HepG2 (cell line): ENCODE results near the gene MAPK8IP3. TPM values are rescaled to one million over a fixed set of nuclear protein-coding genes. Genes with fewer than 3 reads are reported as not detected.
A peak's percentile ranks its signal among the peaks of the same experiment; 100 is the strongest.

Experiments
- ARID5B ChIP-seq: IDR thresholded peaks from 2 replicates; pipeline ENCODE4 v1.4.0; 2020; ENCODE audit warnings: mild to moderate bottlenecking, missing genetic modification reagents
- CEBPG ChIP-seq: IDR thresholded peaks from 2 replicates; pipeline ENCODE4 v1.6.1; 2016
- ERF ChIP-seq: IDR thresholded peaks from 2 replicates; pipeline ENCODE4 v1.6.1; 2018; ENCODE audit warnings: missing biosample characterization, missing genetic modification reagents
- FOSL2 ChIP-seq: sonication (generic); formaldehyde crosslinking; IDR thresholded peaks from 2 replicates; pipeline ENCODE4 v1.4.0; 2020; ENCODE audit warnings: missing genetic modification reagents
- GABPB1 ChIP-seq: IDR thresholded peaks from 2 replicates; pipeline ENCODE4 v1.6.1; 2016; ENCODE audit warnings: mild to moderate bottlenecking, missing genetic modification reagents, moderate library complexity, missing compliant biosample characterization
- KAT7 ChIP-seq: IDR thresholded peaks from 2 replicates; pipeline ENCODE4 v1.6.1; 2018; ENCODE audit warnings: borderline replicate concordance, missing compliant biosample characterization
- MED1 ChIP-seq: sonication (generic); formaldehyde crosslinking; IDR thresholded peaks from 2 replicates; pipeline ENCODE4 v1.4.0; 2020; ENCODE audit warnings: missing genetic modification reagents
- MIER3 ChIP-seq: IDR thresholded peaks from 2 replicates; pipeline ENCODE4 v1.6.1; 2016; ENCODE audit warnings: missing compliant biosample characterization, borderline replicate concordance
- ZMYM4 ChIP-seq: sonication (generic); formaldehyde crosslinking; IDR thresholded peaks from 2 replicates; pipeline ENCODE4 v1.8.1; 2023; ENCODE audit warnings: mild to moderate bottlenecking, missing genetic modification reagents
- ZNF12 ChIP-seq: sonication (generic); formaldehyde crosslinking; IDR thresholded peaks from 2 replicates; pipeline ENCODE4 v1.5.0; 2020; ENCODE audit warnings: missing genetic modification reagents
- ZNF335 ChIP-seq: sonication (generic); formaldehyde crosslinking; IDR thresholded peaks from 2 replicates; pipeline ENCODE4 v1.4.0; 2020; ENCODE audit warnings: missing genetic modification reagents
- ZNF614 ChIP-seq: IDR thresholded peaks from 2 replicates; pipeline ENCODE4 v1.6.1; 2018; ENCODE audit warnings: missing biosample characterization, missing genetic modification reagents, inconsistent platforms, borderline replicate concordance
- polyA plus RNA-seq, 8 experiments: library from polyadenylated mRNA; depleted of rRNA in 3 of 8; stranded (reverse) in 7 of 8; unstranded in 1 of 8; fragments of >200 nt; fragmentation: Illumina TruSeq in 4 of 8; extraction: Trizol in 4 of 8; gene quantifications; 2 replicates each; pipeline versions ENCODE4 v1.2.1 to v1.2.3, GENCODE V29; 2011 to 2016; ENCODE audit warnings: low read depth in 4 of 8, missing spikeins in 1 of 8, mixed read lengths in 1 of 8; ENCODE audit not compliant: insufficient read depth in 1 of 8
- total RNA-seq, 5 experiments: library from RNA; depleted of rRNA; stranded (reverse); fragments of >200 nt; fragmentation: Illumina TruSeq; extraction: Trizol; gene quantifications; 2 replicates each; pipeline ENCODE4 v1.2.3, GENCODE V29; 2016; ENCODE audit warnings: low read depth in 1 of 5
- TF ChIP-seq, protein P1 (sequence below): sonication (generic); formaldehyde crosslinking; conservative IDR thresholded peaks from 2 replicates; pipeline ENCODE4 v1.4.0; 2020; ENCODE audit warnings: mild to moderate bottlenecking, missing genetic modification reagents, moderate library complexity
- TF ChIP-seq, protein P2 (sequence below): sonication (generic); formaldehyde crosslinking; IDR thresholded peaks from 2 replicates; pipeline ENCODE4 v1.5.0; 2020; ENCODE audit warnings: mild to moderate bottlenecking, missing genetic modification reagents, borderline replicate concordance
- TF ChIP-seq, protein P3 (sequence below): sonication (generic); formaldehyde crosslinking; IDR thresholded peaks from 2 replicates; pipeline ENCODE4 v1.4.0; 2020; ENCODE audit warnings: mild to moderate bottlenecking, missing genetic modification reagents

MAPK8IP3 gene
- total and polyA plus RNA-seq, 2 of the 13 experiments (the other 11 are each of a cell fraction or from before 2014, with no cell fraction given): 25.1 to 41.7 TPM

- TF ChIP-seq, protein P1, sequence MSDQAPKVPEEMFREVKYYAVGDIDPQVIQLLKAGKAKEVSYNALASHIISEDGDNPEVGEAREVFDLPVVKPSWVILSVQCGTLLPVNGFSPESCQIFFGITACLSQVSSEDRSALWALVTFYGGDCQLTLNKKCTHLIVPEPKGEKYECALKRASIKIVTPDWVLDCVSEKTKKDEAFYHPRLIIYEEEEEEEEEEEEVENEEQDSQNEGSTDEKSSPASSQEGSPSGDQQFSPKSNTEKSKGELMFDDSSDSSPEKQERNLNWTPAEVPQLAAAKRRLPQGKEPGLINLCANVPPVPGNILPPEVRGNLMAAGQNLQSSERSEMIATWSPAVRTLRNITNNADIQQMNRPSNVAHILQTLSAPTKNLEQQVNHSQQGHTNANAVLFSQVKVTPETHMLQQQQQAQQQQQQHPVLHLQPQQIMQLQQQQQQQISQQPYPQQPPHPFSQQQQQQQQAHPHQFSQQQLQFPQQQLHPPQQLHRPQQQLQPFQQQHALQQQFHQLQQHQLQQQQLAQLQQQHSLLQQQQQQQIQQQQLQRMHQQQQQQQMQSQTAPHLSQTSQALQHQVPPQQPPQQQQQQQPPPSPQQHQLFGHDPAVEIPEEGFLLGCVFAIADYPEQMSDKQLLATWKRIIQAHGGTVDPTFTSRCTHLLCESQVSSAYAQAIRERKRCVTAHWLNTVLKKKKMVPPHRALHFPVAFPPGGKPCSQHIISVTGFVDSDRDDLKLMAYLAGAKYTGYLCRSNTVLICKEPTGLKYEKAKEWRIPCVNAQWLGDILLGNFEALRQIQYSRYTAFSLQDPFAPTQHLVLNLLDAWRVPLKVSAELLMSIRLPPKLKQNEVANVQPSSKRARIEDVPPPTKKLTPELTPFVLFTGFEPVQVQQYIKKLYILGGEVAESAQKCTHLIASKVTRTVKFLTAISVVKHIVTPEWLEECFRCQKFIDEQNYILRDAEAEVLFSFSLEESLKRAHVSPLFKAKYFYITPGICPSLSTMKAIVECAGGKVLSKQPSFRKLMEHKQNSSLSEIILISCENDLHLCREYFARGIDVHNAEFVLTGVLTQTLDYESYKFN (CRISPR knock-in tag): peak; percentile 62; the same call in 1 of the 2 replicates
- TF ChIP-seq, protein P2, sequence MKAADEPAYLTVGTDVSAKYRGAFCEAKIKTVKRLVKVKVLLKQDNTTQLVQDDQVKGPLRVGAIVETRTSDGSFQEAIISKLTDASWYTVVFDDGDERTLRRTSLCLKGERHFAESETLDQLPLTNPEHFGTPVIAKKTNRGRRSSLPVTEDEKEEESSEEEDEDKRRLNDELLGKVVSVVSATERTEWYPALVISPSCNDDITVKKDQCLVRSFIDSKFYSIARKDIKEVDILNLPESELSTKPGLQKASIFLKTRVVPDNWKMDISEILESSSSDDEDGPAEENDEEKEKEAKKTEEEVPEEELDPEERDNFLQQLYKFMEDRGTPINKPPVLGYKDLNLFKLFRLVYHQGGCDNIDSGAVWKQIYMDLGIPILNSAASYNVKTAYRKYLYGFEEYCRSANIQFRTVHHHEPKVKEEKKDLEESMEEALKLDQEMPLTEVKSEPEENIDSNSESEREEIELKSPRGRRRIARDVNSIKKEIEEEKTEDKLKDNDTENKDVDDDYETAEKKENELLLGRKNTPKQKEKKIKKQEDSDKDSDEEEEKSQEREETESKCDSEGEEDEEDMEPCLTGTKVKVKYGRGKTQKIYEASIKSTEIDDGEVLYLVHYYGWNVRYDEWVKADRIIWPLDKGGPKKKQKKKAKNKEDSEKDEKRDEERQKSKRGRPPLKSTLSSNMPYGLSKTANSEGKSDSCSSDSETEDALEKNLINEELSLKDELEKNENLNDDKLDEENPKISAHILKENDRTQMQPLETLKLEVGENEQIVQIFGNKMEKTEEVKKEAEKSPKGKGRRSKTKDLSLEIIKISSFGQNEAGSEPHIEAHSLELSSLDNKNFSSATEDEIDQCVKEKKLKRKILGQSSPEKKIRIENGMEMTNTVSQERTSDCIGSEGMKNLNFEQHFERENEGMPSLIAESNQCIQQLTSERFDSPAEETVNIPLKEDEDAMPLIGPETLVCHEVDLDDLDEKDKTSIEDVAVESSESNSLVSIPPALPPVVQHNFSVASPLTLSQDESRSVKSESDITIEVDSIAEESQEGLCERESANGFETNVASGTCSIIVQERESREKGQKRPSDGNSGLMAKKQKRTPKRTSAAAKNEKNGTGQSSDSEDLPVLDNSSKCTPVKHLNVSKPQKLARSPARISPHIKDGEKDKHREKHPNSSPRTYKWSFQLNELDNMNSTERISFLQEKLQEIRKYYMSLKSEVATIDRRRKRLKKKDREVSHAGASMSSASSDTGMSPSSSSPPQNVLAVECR: peak; percentile 40; the same call in 1 of the 2 replicates
- TF ChIP-seq ARID5B (CRISPR knock-in tag): peak; percentile 75
- TF ChIP-seq FOSL2 (CRISPR knock-in tag): peak; percentile 74
- TF ChIP-seq ZNF12 (CRISPR knock-in tag): peak; percentile 30; the same call in 1 of the 2 replicates
- peak; percentile 51; the same call in 1 of the 2 replicates for TF ChIP-seq ERF
- peak; percentile 45 for TF ChIP-seq GABPB1 (CRISPR knock-in tag)
- TF ChIP-seq KAT7 (CRISPR knock-in tag): peak; percentile 52; the same call in 1 of the 2 replicates
- peak; percentile 66 for TF ChIP-seq MED1 (CRISPR knock-in tag)
- peak; percentile 49; the same call in 1 of the 2 replicates for TF ChIP-seq MIER3 (CRISPR knock-in tag)
- TF ChIP-seq, protein P3, sequence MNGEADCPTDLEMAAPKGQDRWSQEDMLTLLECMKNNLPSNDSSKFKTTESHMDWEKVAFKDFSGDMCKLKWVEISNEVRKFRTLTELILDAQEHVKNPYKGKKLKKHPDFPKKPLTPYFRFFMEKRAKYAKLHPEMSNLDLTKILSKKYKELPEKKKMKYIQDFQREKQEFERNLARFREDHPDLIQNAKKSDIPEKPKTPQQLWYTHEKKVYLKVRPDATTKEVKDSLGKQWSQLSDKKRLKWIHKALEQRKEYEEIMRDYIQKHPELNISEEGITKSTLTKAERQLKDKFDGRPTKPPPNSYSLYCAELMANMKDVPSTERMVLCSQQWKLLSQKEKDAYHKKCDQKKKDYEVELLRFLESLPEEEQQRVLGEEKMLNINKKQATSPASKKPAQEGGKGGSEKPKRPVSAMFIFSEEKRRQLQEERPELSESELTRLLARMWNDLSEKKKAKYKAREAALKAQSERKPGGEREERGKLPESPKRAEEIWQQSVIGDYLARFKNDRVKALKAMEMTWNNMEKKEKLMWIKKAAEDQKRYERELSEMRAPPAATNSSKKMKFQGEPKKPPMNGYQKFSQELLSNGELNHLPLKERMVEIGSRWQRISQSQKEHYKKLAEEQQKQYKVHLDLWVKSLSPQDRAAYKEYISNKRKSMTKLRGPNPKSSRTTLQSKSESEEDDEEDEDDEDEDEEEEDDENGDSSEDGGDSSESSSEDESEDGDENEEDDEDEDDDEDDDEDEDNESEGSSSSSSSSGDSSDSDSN: 0 out of 2 replicates have a peak, but pooled peaks have one; percentile 17
- peak; percentile 55; the same call in 1 of the 2 replicates for TF ChIP-seq ZNF614 (CRISPR knock-in tag)
- 0 out of 2 replicates have a peak, but pooled peaks have one; percentile 32 for TF ChIP-seq ZNF335
- TF ChIP-seq ZMYM4 (CRISPR knock-in tag): 0 out of 2 replicates have a peak, but pooled peaks have one; percentile 26
- TF ChIP-seq CEBPG (CRISPR knock-in tag): peak; percentile 90
These were observed 13.7 kb downstream of the MAPK8IP3 start (continued) for GRCh38 chr16:1719559-1720229.
